ENCODE measurements around the gene ABCG4. TPM values are rescaled to one million over a fixed set of nuclear protein-coding genes. Genes with fewer than 3 reads are reported as not detected.

Gene ABCG4
- total RNA-seq, 1 donor from 2014 or later = 3.3 TPM

- no peak for DNase-seq (ENCODE audit: low read depth, low spot score)
- Mint-ChIP-seq H3K4me1 (peaks cover 23% of the 10 kb centered on the region), H3K36me3 (ENCODE audit: low read depth) (no peaks in the 10 kb centered on the region), H3K27ac (ENCODE audit: unreplicated experiment) (peak overlapping the region; percentile 6), H3K4me3 (peak overlapping the region; percentile 86), H3K27me3 (ENCODE audit: low read depth) (no peaks in the 10 kb centered on the region), H3K9me3 (no peaks in the 10 kb centered on the region)
- TF ChIP-seq CTCF (conservative IDR thresholded peaks at IDR 0.05) = no peak
Measured at GRCh38 chr11:119109843-119110242, 39.0 kb upstream of the ABCG4 start.

DNA sequence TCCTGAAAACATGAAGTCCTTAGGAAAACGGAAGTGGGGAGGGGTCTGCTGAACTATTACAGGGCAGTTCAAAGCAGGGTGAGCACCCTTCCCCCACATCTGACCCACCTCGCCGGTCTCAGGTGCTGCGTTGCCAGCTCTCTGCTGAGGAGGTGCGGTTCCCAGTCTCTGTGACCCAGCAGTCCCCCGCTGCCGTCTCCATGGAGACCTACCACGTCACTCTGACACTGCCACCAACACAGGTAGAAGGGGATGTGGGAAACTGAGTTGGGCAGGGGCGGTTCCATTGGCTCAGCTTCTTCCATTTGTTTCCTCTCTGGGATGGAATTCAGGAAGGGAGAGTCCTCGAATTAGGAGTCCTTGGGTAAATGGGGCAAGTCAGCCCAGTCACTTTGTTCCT lies 38.4 kb upstream of the ABCG4 start:
- no peak overlapping the region for H3K27ac Mint-ChIP-seq (ENCODE audit: unreplicated experiment)
- peak overlapping the region; percentile 22 for H3K4me3 Mint-ChIP-seq
- no peaks in the 10 kb centered on the region for H3K9me3 Mint-ChIP-seq
- no peaks in the 10 kb centered on the region for H3K36me3 Mint-ChIP-seq (ENCODE audit: low read depth)
- H3K27me3 Mint-ChIP-seq (ENCODE audit: low read depth) = no peaks in the 10 kb centered on the region
- H3K4me1 Mint-ChIP-seq = peaks cover 23% of the 10 kb centered on the region
- no peak for DNase-seq (ENCODE audit: low read depth, low spot score)
- TF ChIP-seq CTCF (conservative IDR thresholded peaks at IDR 0.05) = no peak

DNA sequence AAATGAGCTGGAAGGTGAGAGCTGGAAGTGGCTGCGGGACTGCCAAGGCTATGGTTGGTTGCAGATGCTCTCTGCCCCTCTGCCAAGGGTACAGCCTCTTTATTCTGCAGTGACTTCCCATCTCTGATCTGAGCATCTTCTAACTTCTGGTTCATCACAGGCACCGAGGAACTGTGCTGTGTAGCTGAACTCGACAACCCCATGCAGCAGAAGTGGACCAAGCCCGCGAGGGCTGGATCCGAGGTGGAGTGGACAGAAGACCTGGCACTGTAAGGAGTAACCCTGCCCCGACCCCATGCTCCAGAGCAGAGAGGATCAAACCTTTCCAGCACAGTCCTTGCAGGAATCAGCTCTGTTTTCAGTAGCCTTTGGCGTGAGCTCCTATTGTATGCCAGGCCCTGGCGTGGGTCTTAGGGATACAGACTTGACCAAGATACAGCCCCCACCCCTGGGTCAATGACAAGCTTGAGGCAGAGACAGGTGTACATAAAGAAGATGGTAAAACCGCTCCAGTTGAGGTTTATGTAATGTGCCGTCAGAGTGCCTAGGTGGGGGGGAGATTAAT lies 37.4 kb upstream of the ABCG4 start:
- H3K27ac Mint-ChIP-seq (ENCODE audit: unreplicated experiment) = no peak overlapping the region
- no peaks in the 10 kb centered on the region for H3K36me3 Mint-ChIP-seq (ENCODE audit: low read depth)
- TF ChIP-seq CTCF (conservative IDR thresholded peaks at IDR 0.05) = no peak
- no peak for DNase-seq (ENCODE audit: low read depth, low spot score)
- peak overlapping the region; percentile 38 for H3K4me3 Mint-ChIP-seq
- H3K9me3 Mint-ChIP-seq = no peaks in the 10 kb centered on the region
- peaks cover 19% of the 10 kb centered on the region for H3K4me1 Mint-ChIP-seq
- H3K27me3 Mint-ChIP-seq (ENCODE audit: low read depth) = no peaks in the 10 kb centered on the region

- Mint-ChIP-seq H3K27me3 (ENCODE audit: low read depth) (no peaks in the 10 kb centered on the region), H3K27ac (ENCODE audit: unreplicated experiment) (no peak overlapping the region), H3K36me3 (ENCODE audit: low read depth) (no peaks in the 10 kb centered on the region), H3K9me3 (no peaks in the 10 kb centered on the region), H3K4me1 (peaks cover 13% of the 10 kb centered on the region), H3K4me3 (no peak overlapping the region)
- DNase-seq (ENCODE audit: low read depth, low spot score) = no peak
- no peak for TF ChIP-seq CTCF (conservative IDR thresholded peaks at IDR 0.05)
Measured at GRCh38 chr11:119112314-119113020, 36.4 kb upstream of the ABCG4 start.

DNA sequence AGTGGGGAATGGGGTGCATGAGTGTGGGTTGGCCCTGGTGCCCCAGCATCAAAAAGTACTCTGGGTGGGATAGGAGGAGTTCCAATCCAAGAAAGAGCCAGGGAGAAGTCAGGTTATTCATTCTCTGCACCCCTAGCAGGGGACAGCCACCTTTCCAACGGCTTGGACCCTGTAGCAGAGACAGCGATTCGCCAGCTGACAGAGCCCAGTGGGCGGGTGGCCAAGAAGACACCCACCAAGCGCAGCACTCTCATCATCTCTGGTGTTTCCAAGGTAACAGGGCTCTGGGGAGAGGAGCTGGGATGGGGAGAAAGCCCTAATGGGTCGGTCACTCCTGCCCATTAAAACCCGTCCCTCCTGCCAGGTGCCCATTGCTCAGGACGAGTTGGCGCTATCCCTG lies 35.1 kb upstream of the ABCG4 start:
- no peaks in the 10 kb centered on the region for H3K27me3 Mint-ChIP-seq (ENCODE audit: low read depth)
- H3K4me3 Mint-ChIP-seq = no peak overlapping the region
- DNase-seq (ENCODE audit: low read depth, low spot score) = no peak
- no peaks in the 10 kb centered on the region for H3K36me3 Mint-ChIP-seq (ENCODE audit: low read depth)
- TF ChIP-seq CTCF (conservative IDR thresholded peaks at IDR 0.05) = no peak
- H3K9me3 Mint-ChIP-seq = no peaks in the 10 kb centered on the region
- H3K4me1 Mint-ChIP-seq = peaks cover 5% of the 10 kb centered on the region
- no peak overlapping the region for H3K27ac Mint-ChIP-seq (ENCODE audit: unreplicated experiment)

All from neural crest cell (in vitro differentiated cells).